Raji (cell line): ENCODE measurements around the gene TRIM58.

Source experiments
- POLR2A ChIP-seq: IDR thresholded peaks from 2 replicates; pipeline ENCODE4 v1.6.1; 2011; ENCODE audit warnings: low read depth, low read length, control low read depth; ENCODE audit not compliant: insufficient read depth

TRIM58 gene

DNA sequence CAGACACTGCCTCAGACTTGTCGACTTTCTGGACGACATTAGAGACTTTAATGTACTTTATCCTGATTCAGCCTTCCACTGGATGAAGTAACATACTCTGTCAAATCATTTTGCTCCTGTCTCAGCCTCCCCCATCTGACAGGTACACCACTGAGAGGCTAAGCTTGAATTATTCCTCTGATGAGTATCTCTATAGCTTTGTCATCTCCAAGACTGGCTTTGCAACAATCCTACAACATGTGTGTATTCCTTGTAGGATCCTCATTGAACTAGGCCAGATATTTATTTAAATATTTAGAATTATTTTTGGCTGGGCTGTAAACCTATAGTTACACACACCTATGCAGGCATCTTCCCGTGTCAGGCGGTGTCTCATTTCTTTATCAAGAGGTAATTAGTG is 1.1 kb upstream of the TRIM58 start:
- TF ChIP-seq POLR2A = no peak

DNA sequence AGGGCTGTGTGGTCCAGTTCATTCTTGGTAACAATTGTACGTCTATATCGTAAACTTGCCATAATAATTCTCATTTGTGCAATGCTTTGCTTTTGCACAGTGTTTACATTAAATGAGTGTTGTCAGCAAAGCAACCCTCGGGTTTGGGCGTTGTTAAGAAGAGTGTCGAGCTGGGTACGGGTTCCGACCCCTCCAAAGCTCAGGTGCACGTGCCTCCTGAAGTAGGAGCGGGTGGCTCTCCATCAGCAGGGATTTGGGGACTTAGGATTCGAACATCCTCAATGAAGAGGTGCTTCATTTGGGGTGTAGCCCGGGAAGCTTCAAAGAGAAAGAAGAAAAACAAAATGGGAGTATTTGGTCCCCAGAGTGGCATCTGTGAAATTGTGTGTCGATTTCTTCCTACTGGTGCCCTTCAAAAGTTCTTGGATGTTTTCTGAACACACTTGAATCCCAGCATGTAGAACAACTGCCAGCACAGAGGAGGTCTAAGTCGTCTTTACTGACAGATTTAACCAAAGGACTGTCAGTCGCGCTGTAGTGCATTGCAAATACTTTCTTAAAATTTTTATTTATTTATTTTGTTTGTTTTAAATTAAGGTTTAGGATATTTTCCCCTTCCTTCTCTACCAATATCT is 1.1 kb downstream of the TRIM58 start:
- TF ChIP-seq POLR2A = no peak

GRCh38 chr1:247862756-247863155 is 5.8 kb downstream of the TRIM58 start:
- no peak for TF ChIP-seq POLR2A

GRCh38 chr1:247864644-247865043 is 7.7 kb downstream of the TRIM58 start:
- no peak for TF ChIP-seq POLR2A

GRCh38 chr1:247865416-247865815 is 8.4 kb downstream of the TRIM58 start:
- TF ChIP-seq POLR2A = no peak

DNA sequence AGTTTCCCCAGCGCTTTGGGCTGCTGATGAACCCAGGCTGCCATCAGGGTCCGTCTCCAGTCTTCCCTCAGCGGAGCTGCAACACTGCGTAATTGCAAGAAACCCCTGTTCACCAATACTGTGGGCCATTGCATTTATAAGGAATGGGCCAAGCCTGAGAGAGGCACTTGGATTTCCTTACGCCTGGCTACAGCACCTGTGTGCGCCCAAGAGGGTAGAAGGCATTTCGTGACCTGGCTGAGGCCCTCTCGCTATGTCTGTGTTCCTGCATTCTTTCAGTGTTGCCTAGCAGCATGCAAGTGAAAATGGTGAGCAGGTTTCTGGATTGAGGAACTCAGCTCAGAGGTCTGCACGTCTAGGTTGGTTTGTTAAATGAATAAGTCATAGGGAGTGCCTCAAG is 26.4 kb downstream of the TRIM58 start:
- TF ChIP-seq POLR2A = no peak

GRCh38 chr1:247884797-247885413 is 27.9 kb downstream of the TRIM58 start:
- TF ChIP-seq POLR2A = no peak

GRCh38 chr1:247895163-247895637 is 38.2 kb downstream of the TRIM58 start, which contains the start of gene OR2W3:
TSS of gene OR2W3 (plus strand) at chr1:247895587. CDS start at chr1:247895587, 0 bp downstream.
- no peak for TF ChIP-seq POLR2A

DNA sequence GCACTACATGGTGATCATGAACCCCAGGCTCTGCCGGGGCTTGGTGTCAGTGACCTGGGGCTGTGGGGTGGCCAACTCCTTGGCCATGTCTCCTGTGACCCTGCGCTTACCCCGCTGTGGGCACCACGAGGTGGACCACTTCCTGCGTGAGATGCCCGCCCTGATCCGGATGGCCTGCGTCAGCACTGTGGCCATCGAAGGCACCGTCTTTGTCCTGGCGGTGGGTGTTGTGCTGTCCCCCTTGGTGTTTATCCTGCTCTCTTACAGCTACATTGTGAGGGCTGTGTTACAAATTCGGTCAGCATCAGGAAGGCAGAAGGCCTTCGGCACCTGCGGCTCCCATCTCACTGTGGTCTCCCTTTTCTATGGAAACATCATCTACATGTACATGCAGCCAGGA is 39.0 kb downstream of the TRIM58 start:
- TF ChIP-seq POLR2A = no peak

- no peak for TF ChIP-seq POLR2A
Measured at GRCh38 chr1:247904122-247904521, 47.1 kb downstream of the TRIM58 start.

GRCh38 chr1:247905181-247905580 is 48.2 kb downstream of the TRIM58 start:
- no peak for TF ChIP-seq POLR2A

DNA sequence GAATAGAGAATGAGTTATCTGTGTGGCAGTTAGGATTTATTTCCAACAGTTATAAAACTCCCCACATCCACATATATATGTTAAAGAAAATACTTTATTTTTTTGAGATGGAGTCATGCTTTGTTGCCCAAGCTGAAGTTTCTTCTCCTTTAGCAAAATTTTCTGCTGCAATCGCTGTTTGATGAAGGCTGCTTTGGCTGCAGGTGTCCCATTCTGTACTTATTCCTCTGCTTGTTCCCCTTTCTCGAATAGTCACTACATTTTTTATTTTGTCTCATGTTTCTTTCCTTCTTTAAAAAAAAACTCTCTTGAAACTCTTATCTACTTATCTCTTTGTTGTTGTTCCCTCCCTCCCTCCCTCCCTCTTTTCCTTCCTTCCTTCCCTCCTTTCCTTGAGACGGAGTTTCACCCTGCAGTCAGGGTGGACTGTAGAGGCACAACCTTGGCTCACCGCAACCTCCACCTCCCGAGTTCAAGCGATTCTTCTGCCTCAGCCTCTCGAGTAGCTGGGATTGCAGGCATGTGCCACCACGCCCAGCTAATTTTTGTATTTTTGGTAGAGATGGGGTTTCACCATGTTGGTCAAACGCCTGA is 49.0 kb downstream of the TRIM58 start:
- TF ChIP-seq POLR2A = no peak

DNA sequence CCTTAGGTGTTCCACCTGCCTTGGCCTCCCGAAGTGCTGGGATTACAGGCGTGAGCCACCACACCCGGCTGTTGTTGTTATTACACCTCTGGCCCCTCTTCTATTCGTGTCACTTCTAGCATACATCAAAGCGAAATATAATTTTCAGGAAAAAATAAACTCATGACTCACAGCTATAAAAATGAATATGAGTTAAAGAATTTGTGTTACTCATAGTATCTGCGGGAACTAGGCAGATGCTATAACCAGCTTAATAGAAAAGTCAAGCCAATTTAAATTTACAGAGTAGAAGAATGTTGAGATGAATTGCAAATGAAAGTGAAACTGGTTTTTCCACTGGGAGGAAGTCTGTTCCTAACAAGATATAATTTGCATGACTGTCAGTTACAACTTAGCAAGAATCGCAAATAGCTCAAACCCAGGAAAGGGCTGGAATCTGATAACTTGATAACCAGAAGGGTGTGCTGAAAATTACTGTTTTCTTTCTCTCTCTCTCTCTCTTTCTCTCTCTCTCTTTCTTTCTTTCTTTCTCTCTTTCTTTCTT is 49.6 kb downstream of the TRIM58 start:
- no peak for TF ChIP-seq POLR2A

DNA sequence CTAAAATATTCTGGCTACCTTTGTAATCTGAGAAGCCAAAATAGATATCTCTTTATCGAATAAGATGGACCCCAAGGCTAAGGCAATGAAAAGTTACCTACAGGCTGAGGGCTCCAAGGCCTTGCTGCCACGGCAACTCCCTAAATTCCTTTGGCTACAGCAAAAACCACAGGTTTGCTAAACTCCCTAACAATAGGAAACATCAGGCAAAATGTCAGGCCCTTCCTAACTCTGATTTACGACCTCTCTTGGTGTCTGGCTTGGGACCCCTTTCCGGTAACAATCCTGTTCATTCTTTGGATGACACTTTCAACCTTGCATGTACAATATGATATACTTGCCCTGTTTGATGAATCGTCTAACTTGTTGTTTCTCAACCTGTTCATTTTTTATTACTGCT is 51.8 kb downstream of the TRIM58 start:
- no peak for TF ChIP-seq POLR2A

- TF ChIP-seq POLR2A = no peak
Measured at GRCh38 chr1:247913786-247914185, 56.8 kb downstream of the TRIM58 start.
